H9 (cell line): Measurements from ENCODE around the gene RPS19. TPM values are rescaled to one million over a fixed set of nuclear protein-coding genes. Genes with fewer than 3 reads are reported as not detected.
A peak's percentile ranks its signal among the peaks of the same experiment; 100 is the strongest.

Experiments used
- DNase-seq: peaks from one replicate; pipeline ENCODE4 v3.0.0-alpha.2; 2017
- H2AFZ ChIP-seq: one replicate; pipeline ENCODE4 v1.6.1; 2013; ENCODE audit warnings: mild to moderate bottlenecking, low read length, control low read depth, moderate library complexity
- H2AK5ac ChIP-seq: 2 replicates; pipeline ENCODE4 v1.6.1; 2013; ENCODE audit warnings: low read length, control low read depth, mixed read lengths; ENCODE audit not compliant: insufficient read length
- H2BK120ac ChIP-seq: one replicate; pipeline ENCODE4 v1.6.1; 2013; ENCODE audit warnings: low read depth, mild to moderate bottlenecking, low read length, control low read depth, inconsistent platforms; ENCODE audit not compliant: poor library complexity, severe bottlenecking
- H2BK12ac ChIP-seq: 2 replicates; pipeline ENCODE4 v1.6.1; 2013; ENCODE audit warnings: low read length, control low read depth, mixed read lengths, low read depth; ENCODE audit not compliant: insufficient read length
- H2BK15ac ChIP-seq: 2 replicates; pipeline ENCODE4 v1.6.1; 2013; ENCODE audit warnings: low read depth, low read length, control low read depth
- H2BK20ac ChIP-seq: one replicate; pipeline ENCODE4 v1.6.1; 2013; ENCODE audit warnings: low read depth, mild to moderate bottlenecking, low read length, control low read depth, inconsistent platforms; ENCODE audit not compliant: poor library complexity, severe bottlenecking
- H2BK5ac ChIP-seq: 2 replicates; pipeline ENCODE4 v1.6.1; 2013; ENCODE audit warnings: low read length, control low read depth, mixed read lengths; ENCODE audit not compliant: insufficient read length
- H3K14ac ChIP-seq: 2 replicates; pipeline ENCODE4 v1.6.1; 2013; ENCODE audit warnings: low read length, control low read depth; ENCODE audit not compliant: insufficient read depth
- H3K18ac ChIP-seq: 2 replicates; pipeline ENCODE4 v1.6.1; 2013; ENCODE audit warnings: low read depth, mild to moderate bottlenecking, mixed read lengths, low read length, control low read depth; ENCODE audit not compliant: insufficient read length
- H3K23ac ChIP-seq: 2 replicates; pipeline ENCODE4 v1.6.1; 2013; ENCODE audit warnings: low read length, control low read depth, mixed read lengths, low read depth; ENCODE audit not compliant: insufficient read length
- H3K23me2 ChIP-seq: 2 replicates; pipeline ENCODE4 v1.6.1; 2013; ENCODE audit warnings: low read depth, mild to moderate bottlenecking, mixed read lengths, low read length, control low read depth; ENCODE audit not compliant: insufficient read length, poor library complexity, severe bottlenecking
- H3K27ac ChIP-seq: 2 replicates; pipeline ENCODE4 v1.5.1; 2013; ENCODE audit warnings: low read length, control low read depth, mixed read lengths, low read depth; ENCODE audit not compliant: insufficient read length
- H3K27me3 ChIP-seq: 2 replicates; pipeline ENCODE4 v1.6.1; 2013; ENCODE audit warnings: low read length, control low read depth, inconsistent platforms; ENCODE audit not compliant: insufficient read depth
- H3K4ac ChIP-seq: 2 replicates; pipeline ENCODE4 v1.6.1; 2013; ENCODE audit warnings: low read depth, mild to moderate bottlenecking, control low read depth, inconsistent platforms, low read length, moderate library complexity
- H3K4me1 ChIP-seq: 2 replicates; pipeline ENCODE4 v1.6.1; 2013; ENCODE audit warnings: low read length, control low read depth, inconsistent platforms; ENCODE audit not compliant: insufficient read depth
- H3K4me2 ChIP-seq: 2 replicates; pipeline ENCODE4 v1.6.1; 2013; ENCODE audit warnings: low read length, control low read depth, mixed read lengths; ENCODE audit not compliant: insufficient read length, insufficient read depth
- H3K56ac ChIP-seq: 2 replicates; pipeline ENCODE4 v1.6.1; 2013; ENCODE audit warnings: low read depth, mild to moderate bottlenecking, mixed read lengths, low read length, control low read depth; ENCODE audit not compliant: insufficient read length
- H3K79me1 ChIP-seq: 2 replicates; pipeline ENCODE4 v1.6.1; 2013; ENCODE audit warnings: low read depth, mild to moderate bottlenecking, moderate library complexity, low read length, control low read depth, inconsistent platforms; ENCODE audit not compliant: insufficient read depth, poor library complexity, severe bottlenecking
- H3K79me2 ChIP-seq: 2 replicates; pipeline ENCODE4 v1.6.1; 2013; ENCODE audit warnings: low read length, control low read depth, inconsistent platforms; ENCODE audit not compliant: insufficient read depth
- H3K9ac ChIP-seq: 2 replicates; pipeline ENCODE4 v1.6.1; 2013; ENCODE audit warnings: low read length, control low read depth, mixed read lengths; ENCODE audit not compliant: insufficient read length; ENCODE audit errors: extremely low read depth
- H3K9me3 ChIP-seq: one replicate; pipeline ENCODE4 v1.6.1; 2013; ENCODE audit warnings: low read depth, low read length, inconsistent platforms; ENCODE audit not compliant: control insufficient read depth
- H3T11ph ChIP-seq: one replicate; pipeline ENCODE4 v1.6.1; 2013; ENCODE audit warnings: mild to moderate bottlenecking, low read length, control low read depth, inconsistent platforms
- H4K20me1 ChIP-seq: one replicate; pipeline ENCODE4 v1.6.1; 2013; ENCODE audit not compliant: control insufficient read depth, insufficient read length, insufficient read depth
- H4K5ac ChIP-seq: 2 replicates; pipeline ENCODE4 v1.6.1; 2013; ENCODE audit warnings: low read depth, mild to moderate bottlenecking, mixed read lengths, low read length, control low read depth; ENCODE audit not compliant: insufficient read length
- H4K8ac ChIP-seq: replicated peaks from 2 replicates; pipeline ENCODE4 v1.6.1; 2013; ENCODE audit warnings: low read length, control low read depth, mixed read lengths, low read depth; ENCODE audit not compliant: insufficient read length
- H4K91ac ChIP-seq: 2 replicates; pipeline ENCODE4 v1.6.1; 2013; ENCODE audit warnings: low read depth, mild to moderate bottlenecking, moderate library complexity, mixed read lengths, low read length, control low read depth; ENCODE audit not compliant: insufficient read length
- H3K27ac Mint-ChIP-seq, 3 experiments: 2 replicates in 2 of 3; 3 replicates in 1 of 3; pipeline ENCODE4 v1.8.0; 2020 to 2021; ENCODE audit warnings: mixed read lengths in 3 of 3, mild to moderate bottlenecking in 1 of 3, moderate library complexity in 1 of 3
- H3K27me3 Mint-ChIP-seq: 2 replicates; pipeline ENCODE4 v1.8.0; 2021; ENCODE audit warnings: low read depth, mild to moderate bottlenecking, moderate library complexity, mixed read lengths
- H3K36me3 Mint-ChIP-seq, 3 experiments: 2 replicates in 2 of 3; 3 replicates in 1 of 3; pipeline ENCODE4 v1.8.0; 2020 to 2021; ENCODE audit warnings: low read depth in 3 of 3, mixed read lengths in 3 of 3; ENCODE audit not compliant: insufficient read depth in 1 of 3
- H3K4me1 Mint-ChIP-seq, 2 experiments: 2 replicates each; pipeline ENCODE4 v1.8.0; 2020; ENCODE audit warnings: mixed read lengths in 2 of 2
- H3K4me3 Mint-ChIP-seq, 2 experiments: 2 replicates in 1 of 2; 3 replicates in 1 of 2; pipeline ENCODE4 v1.8.0; 2020 to 2021; ENCODE audit warnings: mild to moderate bottlenecking in 2 of 2, mixed read lengths in 2 of 2, moderate library complexity in 1 of 2
- H3K9me3 Mint-ChIP-seq, 2 experiments: 2 replicates in 1 of 2; 3 replicates in 1 of 2; pipeline ENCODE4 v1.8.0; 2020; ENCODE audit warnings: mild to moderate bottlenecking in 2 of 2, mixed read lengths in 2 of 2, moderate library complexity in 1 of 2
- WGBS: extraction: QIAGEN DNeasy Blood & Tissue Kit; methylation state at CpG from one replicate; pipeline ENCODE4 v1.1.7; 2013; ENCODE audit warnings: missing lambda C conversion rate, low lambda C conversion rate, mixed read lengths; ENCODE audit not compliant: insufficient read length; ENCODE audit errors: extremely low coverage; 5-methylcytosine and 5-hydroxymethylcytosine counted together
- total RNA-seq: library from RNA; stranded (reverse); gene quantifications from 2 replicates; pipeline ENCODE4 v1.2.1, GENCODE V29; 2021
- TF ChIP-seq, protein P1 (sequence below): fragments of 200-600 bp; sonication (generic); conservative IDR thresholded peaks from 3 replicates; pipeline ENCODE4 v1.8.0; 2021; ENCODE audit warnings: antibody characterized with exemption, mild to moderate bottlenecking

Gene RPS19
- total RNA-seq, 1 experiment from 2014 or later = 3,024 TPM

DNA sequence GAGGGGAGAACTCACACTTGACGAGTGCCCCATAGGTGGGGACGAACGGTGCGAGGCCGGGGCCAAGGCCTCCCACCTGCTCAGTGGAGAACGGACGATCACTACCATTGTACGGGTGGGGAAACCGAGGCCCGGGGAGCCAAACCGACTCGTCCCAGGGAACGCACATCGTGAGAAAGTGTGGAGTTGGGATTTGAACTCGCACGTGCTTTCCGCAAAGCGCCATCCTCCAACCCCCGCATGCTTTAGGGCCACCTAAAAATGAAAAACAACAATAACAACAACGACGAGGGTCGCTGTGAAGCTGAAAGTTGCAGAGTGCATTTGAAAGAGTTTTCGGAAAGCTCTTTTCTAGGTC, 23.4 kb downstream of the RPS19 start:
- H2BK20ac ChIP-seq = no peak overlapping the region
- no peak overlapping the region for H3K4ac ChIP-seq
- H3K9me3 ChIP-seq = no peaks in the 10 kb centered on the region
- H3K23ac ChIP-seq = no peak overlapping the region
- no CpG with 5 or more reads among the region's 23 CpGs for WGBS
- H3K27me3 Mint-ChIP-seq = peaks cover 37% of the 10 kb centered on the region
- no peak overlapping the region for H3K56ac ChIP-seq
- no peak overlapping the region for H2BK120ac ChIP-seq
- H3K9me3 Mint-ChIP-seq = no peaks in the 10 kb centered on the region; a peak in 1 of 5 replicates
- no peaks in the 10 kb centered on the region for H3K79me2 ChIP-seq
- H3K4me1 ChIP-seq = peaks cover 8% of the 10 kb centered on the region
- H3T11ph ChIP-seq = no peak overlapping the region
- H2AFZ ChIP-seq = no peak overlapping the region
- H4K8ac ChIP-seq = no peak overlapping the region
- peak overlapping the region in 1 of 3 experiments; percentile 29; a peak in 2 of 7 replicates for H3K27ac Mint-ChIP-seq
- H3K79me1 ChIP-seq = no peaks in the 10 kb centered on the region
- H2BK5ac ChIP-seq = no peak overlapping the region
- peak overlapping the region; percentile 84 to 94 for H3K4me3 Mint-ChIP-seq
- H4K20me1 ChIP-seq = no peaks in the 10 kb centered on the region
- no peak overlapping the region for H2BK15ac ChIP-seq
- peaks cover 26 to 47% of the 10 kb centered on the region in 2 experiments for H3K4me1 Mint-ChIP-seq
- no peak overlapping the region; the same call in 1 of the 2 replicates for H3K14ac ChIP-seq
- H2BK12ac ChIP-seq = no peak overlapping the region
- peaks cover 20% of the 10 kb centered on the region for H3K23me2 ChIP-seq
- H2AK5ac ChIP-seq = no peak overlapping the region
- no peak overlapping the region for H3K18ac ChIP-seq
- peak overlapping the region; percentile 98 for H3K4me2 ChIP-seq
- H4K5ac ChIP-seq = no peak overlapping the region
- no peaks in the 10 kb centered on the region; the same call in 1 of the 2 replicates for H3K27me3 ChIP-seq
- no peaks in the 10 kb centered on the region; a peak in 2 of 7 replicates for H3K36me3 Mint-ChIP-seq
- TF ChIP-seq, protein P1, sequence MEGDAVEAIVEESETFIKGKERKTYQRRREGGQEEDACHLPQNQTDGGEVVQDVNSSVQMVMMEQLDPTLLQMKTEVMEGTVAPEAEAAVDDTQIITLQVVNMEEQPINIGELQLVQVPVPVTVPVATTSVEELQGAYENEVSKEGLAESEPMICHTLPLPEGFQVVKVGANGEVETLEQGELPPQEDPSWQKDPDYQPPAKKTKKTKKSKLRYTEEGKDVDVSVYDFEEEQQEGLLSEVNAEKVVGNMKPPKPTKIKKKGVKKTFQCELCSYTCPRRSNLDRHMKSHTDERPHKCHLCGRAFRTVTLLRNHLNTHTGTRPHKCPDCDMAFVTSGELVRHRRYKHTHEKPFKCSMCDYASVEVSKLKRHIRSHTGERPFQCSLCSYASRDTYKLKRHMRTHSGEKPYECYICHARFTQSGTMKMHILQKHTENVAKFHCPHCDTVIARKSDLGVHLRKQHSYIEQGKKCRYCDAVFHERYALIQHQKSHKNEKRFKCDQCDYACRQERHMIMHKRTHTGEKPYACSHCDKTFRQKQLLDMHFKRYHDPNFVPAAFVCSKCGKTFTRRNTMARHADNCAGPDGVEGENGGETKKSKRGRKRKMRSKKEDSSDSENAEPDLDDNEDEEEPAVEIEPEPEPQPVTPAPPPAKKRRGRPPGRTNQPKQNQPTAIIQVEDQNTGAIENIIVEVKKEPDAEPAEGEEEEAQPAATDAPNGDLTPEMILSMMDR = no peak
- H3K27ac ChIP-seq = no peak overlapping the region
- H3K9ac ChIP-seq = peak overlapping the region; percentile 43
- no peak for DNase-seq
- no peak overlapping the region for H4K91ac ChIP-seq
